HepG2 (cell line): Measurements from ENCODE around the gene TMEM182. TPM values are rescaled to one million over a fixed set of nuclear protein-coding genes. Genes with fewer than 3 reads are reported as not detected.

Source experiments
- ATAC-seq: fragments of 200-7000 bp; cut with Tn5 transposase; 3 replicates; pipeline ENCODE4 v1.9.1; 2020; ENCODE audit warnings: mild to moderate bottlenecking, moderate library complexity
- BruUV-seq: library from RNA; stranded (reverse); fragments of 400-500 nt; replicated peaks from 2 replicates; lab custom pipeline; 2021; lab: Mats Ljungman, UMichigan
- CTCF ChIA-PET: fragments of 300-600 bp; formaldehyde crosslinking; extraction: SDS; loops from one replicate; lab custom pipeline; 2021; ENCODE audit warnings: low total read pairs, inconsistent platforms, low intra/inter-chr PET ratio; lab: Yijun Ruan, JAX
- POLR2A ChIA-PET: fragments of 350-600 bp; sonication (Branson Sonifier 250); formaldehyde crosslinking; loops from one replicate; lab custom pipeline; 2020; ENCODE audit warnings: antibody characterized with exemption, inconsistent platforms; lab: Yijun Ruan, JAX
- DNase-seq: peaks from one replicate; pipeline ENCODE4 v3.0.0-alpha.2; 2015; ENCODE audit warnings: low spot score
- FAIRE-seq: peaks from 3 replicates; lab custom pipeline; 2011; peaks lifted over from hg19 to GRCh38; lab: Jason Lieb, UNC
- H2AFZ ChIP-seq: one replicate; pipeline ENCODE4 v1.6.1; 2011; ENCODE audit warnings: low read length, inconsistent platforms
- H3K27ac ChIP-seq: fragments of 300-600 bp; 3 replicates; pipeline ENCODE4 v1.8.0; 2011; ENCODE audit warnings: mixed run types, mild to moderate bottlenecking, mixed read lengths, low read length, inconsistent platforms; ENCODE audit not compliant: insufficient read depth; ENCODE audit errors: extremely low read length
- H3K27me3 ChIP-seq, 2 experiments: fragments of 200-600 bp in 1 of 2; 2 replicates in 1 of 2; 3 replicates in 1 of 2; pipeline versions ENCODE4 v1.6.0 to v1.8.0; 2011; ENCODE audit warnings: low read length in 2 of 2, mild to moderate bottlenecking in 2 of 2, moderate library complexity in 2 of 2, inconsistent platforms in 1 of 2; ENCODE audit not compliant: insufficient read depth in 2 of 2, control insufficient read depth in 1 of 2
- H3K36me3 ChIP-seq, 2 experiments: fragments of 200-600 bp in 1 of 2; replicated peaks in 1 of 2; 2 replicates in 1 of 2; 3 replicates in 1 of 2; pipeline versions ENCODE4 v1.5.1 to v1.8.0; 2011; ENCODE audit warnings: low read length in 2 of 2, inconsistent platforms in 1 of 2; ENCODE audit not compliant: insufficient read depth in 2 of 2, control insufficient read depth in 1 of 2
- H3K4me1 ChIP-seq: 2 replicates; pipeline ENCODE4 v1.5.1; 2012; ENCODE audit warnings: low read length, inconsistent platforms; ENCODE audit not compliant: insufficient read depth
- H3K4me2 ChIP-seq: 2 replicates; pipeline ENCODE4 v1.6.0; 2011; ENCODE audit warnings: low read depth, low read length, inconsistent platforms
- H3K4me3 ChIP-seq, 3 experiments: fragments of 200-600 bp in 1 of 3; sonication (generic), shearing (Covaris generic) in 1 of 3; replicated peaks in 1 of 3; 2 replicates each; pipeline ENCODE4 v1.5.1; 2011 to 2016; ENCODE audit warnings: low read length in 3 of 3, inconsistent platforms in 2 of 3, low read depth in 2 of 3, mild to moderate bottlenecking in 2 of 3, control low read depth in 1 of 3, mixed read lengths in 1 of 3; ENCODE audit not compliant: insufficient read depth in 1 of 3
- H3K79me2 ChIP-seq: one replicate; pipeline ENCODE4 v1.6.1; 2011; ENCODE audit warnings: low read length, inconsistent platforms; ENCODE audit not compliant: insufficient read depth
- H3K9ac ChIP-seq: 2 replicates; pipeline ENCODE4 v1.6.0; 2011; ENCODE audit warnings: mild to moderate bottlenecking, low read depth, low read length, inconsistent platforms; ENCODE audit not compliant: insufficient read depth
- H3K9me3 ChIP-seq: 2 replicates; pipeline ENCODE4 v1.5.1; 2012; ENCODE audit warnings: mild to moderate bottlenecking, low read length
- H4K20me1 ChIP-seq: 2 replicates; pipeline ENCODE4 v1.6.0; 2011; ENCODE audit warnings: inconsistent platforms, mild to moderate bottlenecking, low read length, moderate library complexity; ENCODE audit not compliant: insufficient read depth
- FOXA1 ChIP-seq, 2 experiments: fragments of 450-650 bp in 1 of 2; sonication (generic) in 1 of 2; formaldehyde crosslinking in 1 of 2; IDR thresholded peaks; 2 replicates each; pipeline versions ENCODE4 v1.4.0 to v1.6.1; 2016 to 2020; ENCODE audit warnings: missing genetic modification reagents in 1 of 2
- FOXO1 ChIP-seq: sonication (generic); formaldehyde crosslinking; IDR thresholded peaks from 2 replicates; pipeline ENCODE4 v1.4.0; 2020; ENCODE audit warnings: missing genetic modification reagents
- MIER2 ChIP-seq: IDR thresholded peaks from 2 replicates; pipeline ENCODE4 v1.6.1; 2016; ENCODE audit warnings: missing biosample characterization, missing genetic modification reagents
- NKX3-1 ChIP-seq: sonication (generic); formaldehyde crosslinking; IDR thresholded peaks from 2 replicates; pipeline ENCODE4 v1.5.0; 2020; ENCODE audit warnings: missing genetic modification reagents
- RBAK ChIP-seq: sonication (generic); formaldehyde crosslinking; IDR thresholded peaks from 2 replicates; pipeline ENCODE4 v1.5.1; 2020; ENCODE audit warnings: mild to moderate bottlenecking, missing genetic modification reagents
- RBM22 ChIP-seq: fragments of 200-400 bp; formaldehyde crosslinking; optimal IDR thresholded peaks from 2 replicates; pipeline ENCODE3; 2017; ENCODE audit warnings: mild to moderate bottlenecking, low read length, moderate library complexity
- SIN3A ChIP-seq: IDR thresholded peaks from 2 replicates; pipeline ENCODE4 v1.6.1; 2011; ENCODE audit warnings: low read depth, mild to moderate bottlenecking, control low read depth, low read length, borderline replicate concordance
- SNAI1 ChIP-seq: sonication (generic); formaldehyde crosslinking; IDR thresholded peaks from 2 replicates; pipeline ENCODE4 v1.5.0; 2020; ENCODE audit warnings: mild to moderate bottlenecking, missing genetic modification reagents, borderline replicate concordance
- SOX5 ChIP-seq: IDR thresholded peaks from 2 replicates; pipeline ENCODE4 v1.6.1; 2016; ENCODE audit warnings: borderline replicate concordance
- TERF1 ChIP-seq: sonication (generic); formaldehyde crosslinking; IDR thresholded peaks from 2 replicates; pipeline ENCODE4 v1.8.0; 2022; ENCODE audit warnings: mild to moderate bottlenecking, missing genetic modification reagents, moderate library complexity
- ZBTB20 ChIP-seq: sonication (generic); formaldehyde crosslinking; IDR thresholded peaks from 2 replicates; pipeline ENCODE4 v1.8.1; 2023; ENCODE audit warnings: missing genetic modification reagents, low read depth, mild to moderate bottlenecking, borderline replicate concordance
- ZBTB37 ChIP-seq: sonication (generic); formaldehyde crosslinking; IDR thresholded peaks from 2 replicates; pipeline ENCODE4 v1.4.0; 2020; ENCODE audit warnings: mild to moderate bottlenecking, missing genetic modification reagents
- ZNF121 ChIP-seq: sonication (generic); formaldehyde crosslinking; IDR thresholded peaks from 2 replicates; pipeline ENCODE4 v1.5.0; 2020; ENCODE audit warnings: mild to moderate bottlenecking, missing genetic modification reagents
- ZNF468 ChIP-seq: sonication (generic); formaldehyde crosslinking; IDR thresholded peaks from 2 replicates; pipeline ENCODE4 v1.8.0; 2022; ENCODE audit warnings: mild to moderate bottlenecking, moderate library complexity, missing genetic modification reagents
- ZNF512B ChIP-seq: sonication (generic); formaldehyde crosslinking; IDR thresholded peaks from 2 replicates; pipeline ENCODE4 v1.5.1; 2020; ENCODE audit warnings: missing genetic modification reagents, mild to moderate bottlenecking, borderline replicate concordance
- ZNF572 ChIP-seq: sonication (generic); formaldehyde crosslinking; IDR thresholded peaks from 2 replicates; pipeline ENCODE4 v1.5.1; 2020; ENCODE audit warnings: mild to moderate bottlenecking, missing genetic modification reagents
- WGBS: methylation state at CpG from one replicate; pipeline ENCODE4 v1.1.6; 2017; ENCODE audit warnings: low lambda C conversion rate; 5-methylcytosine and 5-hydroxymethylcytosine counted together
- in situ Hi-C: cut with HindIII; loops from 2 replicates; pipeline ENCODE4 v1.10.0; 2017; ENCODE audit warnings: low pct_unique_long_range_greater_than_20kb; ENCODE audit not compliant: extremely low pct_ligation_motif_present
- intact Hi-C: fragments of 100-400 bp; cut with micrococcal nuclease; formaldehyde crosslinking; loops from one replicate; pipeline ENCODE4 v1.10.0; 2022; ENCODE audit not compliant: unreplicated experiment
- polyA plus RNA-seq, 8 experiments: library from polyadenylated mRNA; depleted of rRNA in 3 of 8; stranded (reverse) in 7 of 8; unstranded in 1 of 8; fragments of >200 nt; fragmentation: Illumina TruSeq in 4 of 8; extraction: Trizol in 4 of 8; gene quantifications; 2 replicates each; pipeline versions ENCODE4 v1.2.1 to v1.2.3, GENCODE V29; 2011 to 2016; ENCODE audit warnings: low read depth in 4 of 8, missing spikeins in 1 of 8, mixed read lengths in 1 of 8; ENCODE audit not compliant: insufficient read depth in 1 of 8
- total RNA-seq, 5 experiments: library from RNA; depleted of rRNA; stranded (reverse); fragments of >200 nt; fragmentation: Illumina TruSeq; extraction: Trizol; gene quantifications; 2 replicates each; pipeline ENCODE4 v1.2.3, GENCODE V29; 2016; ENCODE audit warnings: low read depth in 1 of 5

The TMEM182 gene
- total and polyA plus RNA-seq, 2 of the 13 experiments (the other 11 are each of a cell fraction or from before 2014, with no cell fraction given): 8.7 to 8.9 TPM

DNA sequence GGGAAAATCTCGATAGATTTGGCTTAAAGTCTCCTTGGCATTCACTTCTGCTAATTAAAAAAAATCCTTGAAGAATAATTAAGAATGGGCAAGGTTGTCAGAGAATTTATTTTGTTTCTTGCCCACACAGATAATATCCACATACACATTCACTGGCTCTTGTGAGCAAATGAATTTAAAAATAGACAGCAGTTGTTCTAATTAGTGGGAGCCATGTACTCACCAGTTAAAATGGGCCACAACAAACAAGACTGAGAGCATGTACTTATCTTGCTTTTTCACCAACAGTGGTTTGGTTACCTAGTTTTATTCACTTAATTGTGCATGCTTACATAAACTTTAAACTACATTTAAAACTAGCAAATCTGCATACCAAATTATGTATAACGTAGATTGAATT is 53.5 kb downstream of the TMEM182 start:
- BruUV-seq: no TSS peak
- Histone ChIP-seq H3K27me3 (no peaks in the 10 kb centered on the region), H2AFZ (no peak overlapping the region), H4K20me1 (no peaks in the 10 kb centered on the region), H3K27ac (no peak overlapping the region), H3K9ac (no peak overlapping the region), H3K79me2 (no peaks in the 10 kb centered on the region), H3K4me3 (no peak overlapping the region), H3K4me1 (no peaks in the 10 kb centered on the region), H3K4me2 (no peak overlapping the region), H3K9me3 (no peaks in the 10 kb centered on the region), H3K36me3 (no peaks in the 10 kb centered on the region)
- WGBS: 89% methylated on average over 2 of the region's 2 CpGs
- intact Hi-C loops: no loop called here
- ATAC-seq (no peak), DNase-seq (no peak), FAIRE-seq (no peak)
- no peak for TF ChIP-seq ZNF512B (CRISPR knock-in tag)
- no peak for TF ChIP-seq MIER2 (CRISPR knock-in tag)
- no peak for TF ChIP-seq FOXO1
- TF ChIP-seq ZNF121: no peak
- TF ChIP-seq RBAK (CRISPR knock-in tag): no peak
- TF ChIP-seq SIN3A: no peak
- no peak for TF ChIP-seq NKX3-1 (CRISPR knock-in tag)
- no peak for TF ChIP-seq FOXA1 (IDR thresholded peaks at IDR 0.05)
- TF ChIP-seq FOXA1 (CRISPR knock-in tag; IDR thresholded peaks at IDR 0.05): no peak
- no peak for TF ChIP-seq SOX5 (CRISPR knock-in tag)
- no peak for TF ChIP-seq SNAI1 (CRISPR knock-in tag)
- no peak for TF ChIP-seq ZNF572 (CRISPR knock-in tag)
- TF ChIP-seq TERF1 (CRISPR knock-in tag): no peak
- no peak for TF ChIP-seq RBM22
- no peak for TF ChIP-seq ZNF468 (CRISPR knock-in tag)
- no peak for TF ChIP-seq ZBTB37 (CRISPR knock-in tag)
- TF ChIP-seq ZBTB20 (CRISPR knock-in tag): no peak
- in situ Hi-C loops: no loop called here
- ChIA-PET POLR2A (no interaction called here), CTCF (no interaction called here)
